K562 (cell line): ENCODE results near the gene AIFM3. TPM values are rescaled to one million over a fixed set of nuclear protein-coding genes. Genes with fewer than 3 reads are reported as not detected.
A peak's percentile ranks its signal among the peaks of the same experiment; 100 is the strongest.

Experiments used
- CHD1 ChIP-seq: fragments of 200-600 bp; sonication (generic); IDR thresholded peaks from one replicate; pipeline ENCODE4 v1.6.1; 2012; ENCODE audit warnings: mild to moderate bottlenecking, moderate library complexity, low read length, inconsistent platforms
- E2F3 ChIP-seq: fragments of 250-450 bp; sonication (Bioruptor Pico); IDR thresholded peaks from 2 replicates; pipeline ENCODE4 v1.4.0; 2020; ENCODE audit warnings: mild to moderate bottlenecking
- EP400 ChIP-seq: fragments of 450-650 bp; IDR thresholded peaks from 2 replicates; pipeline ENCODE4 v1.6.1; 2017; ENCODE audit warnings: antibody characterized with exemption, mild to moderate bottlenecking, moderate library complexity
- FUS ChIP-seq: fragments of 200-400 bp; formaldehyde crosslinking; optimal IDR thresholded peaks from 2 replicates; pipeline ENCODE3; 2017; ENCODE audit warnings: low read depth, low read length
- HMGN3 ChIP-seq: IDR thresholded peaks from 2 replicates; pipeline ENCODE4 v1.6.1; 2011; ENCODE audit warnings: borderline replicate concordance, low read depth, mild to moderate bottlenecking, mixed read lengths, low read length; ENCODE audit not compliant: insufficient read length; ENCODE audit errors: extremely low read depth
- KDM4B ChIP-seq, 2 experiments: fragments of 450-650 bp in 1 of 2; sonication (generic) in 1 of 2; IDR thresholded peaks; 2 replicates each; pipeline ENCODE4 v1.6.1; 2016 to 2017; ENCODE audit warnings: borderline replicate concordance in 2 of 2, antibody characterized with exemption in 1 of 2, low read depth in 1 of 2, mild to moderate bottlenecking in 1 of 2
- MED1 ChIP-seq: sonication (generic); formaldehyde crosslinking; IDR thresholded peaks from 2 replicates; pipeline ENCODE4 v1.8.1; 2023; ENCODE audit warnings: missing genetic modification reagents, borderline replicate concordance
- MIER1 ChIP-seq: fragments of 450-650 bp; IDR thresholded peaks from 2 replicates; pipeline ENCODE4 v1.6.1; 2016; ENCODE audit warnings: antibody characterized with exemption, mild to moderate bottlenecking, low read depth
- MXI1 ChIP-seq: IDR thresholded peaks from 2 replicates; pipeline ENCODE4 v1.6.1; 2011; ENCODE audit warnings: low read depth, mild to moderate bottlenecking, improper control_type of control experiment, low read length
- NCOA6 ChIP-seq: fragments of 450-650 bp; IDR thresholded peaks from 2 replicates; pipeline ENCODE4 v1.6.1; 2017; ENCODE audit warnings: mild to moderate bottlenecking
- PTBP1 ChIP-seq: fragments of 200-400 bp; formaldehyde crosslinking; IDR thresholded peaks from 2 replicates; pipeline ENCODE4 v1.6.1; 2017; ENCODE audit warnings: low read depth, low read length
- SAFB ChIP-seq: fragments of 200-400 bp; formaldehyde crosslinking; IDR thresholded peaks from 2 replicates; pipeline ENCODE4 v1.6.1; 2017; ENCODE audit warnings: low read depth, low read length, borderline replicate concordance
- TCF7L2 ChIP-seq: fragments of 150-350 bp; IDR thresholded peaks from 2 replicates; pipeline ENCODE4 v1.6.1; 2016; ENCODE audit warnings: low read depth, mild to moderate bottlenecking, low read length, moderate library complexity
- TFE3 ChIP-seq: fragments of 450-650 bp; formaldehyde crosslinking; IDR thresholded peaks from 2 replicates; pipeline ENCODE4 v1.4.0; 2020; ENCODE audit warnings: mild to moderate bottlenecking, mixed read lengths
- ZBTB11 ChIP-seq, 3 experiments: fragments of 200-800 bp in 1 of 3; fragments of 250-450 bp in 1 of 3; fragments of 450-650 bp in 1 of 3; sonication (Bioruptor Pico) in 1 of 3; sonication (Bioruptor generic) in 1 of 3; formaldehyde crosslinking in 1 of 3; IDR thresholded peaks; 2 replicates each; pipeline versions ENCODE4 v1.6.1 to v1.8.0; 2016 to 2022; ENCODE audit warnings: mild to moderate bottlenecking in 2 of 3, missing genetic modification characterization in 2 of 3, missing compliant biosample characterization in 1 of 3, moderate library complexity in 1 of 3
- ZNF12 ChIP-seq: sonication (generic); formaldehyde crosslinking; IDR thresholded peaks from 2 replicates; pipeline ENCODE4 v1.4.0; 2020; ENCODE audit warnings: mild to moderate bottlenecking, missing genetic modification reagents
- ZNF165 ChIP-seq: fragments of 250-450 bp; sonication (Bioruptor Pico); IDR thresholded peaks from 2 replicates; pipeline ENCODE4 v1.4.0; 2020; ENCODE audit warnings: borderline replicate concordance
- ZNF253 ChIP-seq: fragments of 250-450 bp; sonication (Bioruptor Pico); conservative IDR thresholded peaks from 2 replicates; pipeline ENCODE4 v1.6.1; 2021; ENCODE audit warnings: mild to moderate bottlenecking
- ZNF263 ChIP-seq: sonication (generic); formaldehyde crosslinking; IDR thresholded peaks from 2 replicates; pipeline ENCODE4 v1.8.0; 2022; ENCODE audit warnings: mild to moderate bottlenecking, missing genetic modification reagents, borderline replicate concordance
- ZNF311 ChIP-seq: fragments of 250-450 bp; sonication (Bioruptor Pico); IDR thresholded peaks from 2 replicates; pipeline ENCODE4 v1.4.0; 2020; ENCODE audit warnings: mild to moderate bottlenecking, moderate library complexity
- ZNF551 ChIP-seq: fragments of 250-450 bp; sonication (Bioruptor Pico); IDR thresholded peaks from 2 replicates; pipeline ENCODE4 v1.5.0; 2021; ENCODE audit warnings: mild to moderate bottlenecking, moderate library complexity
- ZNF583 ChIP-seq: fragments of 250-450 bp; sonication (Bioruptor Pico); IDR thresholded peaks from 2 replicates; pipeline ENCODE4 v1.4.0; 2020
- ZNF695 ChIP-seq: fragments of 450-650 bp; formaldehyde crosslinking; IDR thresholded peaks from 2 replicates; pipeline ENCODE4 v1.4.0; 2020; ENCODE audit warnings: mild to moderate bottlenecking, moderate library complexity
- ZNF76 ChIP-seq: fragments of 250-450 bp; sonication (Bioruptor Pico); IDR thresholded peaks from 2 replicates; pipeline ENCODE4 v1.4.0; 2020; ENCODE audit warnings: mild to moderate bottlenecking, moderate library complexity, borderline replicate concordance
- polyA plus RNA-seq, 8 experiments: library from polyadenylated mRNA; depleted of rRNA in 4 of 8; stranded (reverse) in 5 of 8; unstranded in 3 of 8; fragments of >200 nt; fragmentation: Nextera tagmentation in 2 of 8; fragmentation: Illumina TruSeq in 1 of 8; extraction: Ambion mirVana in 2 of 8; extraction: Trizol in 1 of 8; gene quantifications; 2 replicates each; pipeline versions ENCODE4 v1.2.1 to v1.2.3, GENCODE V29; 2011 to 2014; ENCODE audit warnings: inconsistent platforms in 1 of 8, missing spikeins in 1 of 8
- total RNA-seq, 7 experiments: library from RNA; depleted of rRNA in 6 of 7; stranded (reverse); fragments of >200 nt in 6 of 7; fragmentation: Illumina TruSeq in 2 of 7; extraction: Trizol in 2 of 7; gene quantifications; 2 replicates each; pipeline versions ENCODE4 v1.2.1 to v1.2.3, GENCODE V29; 2011 to 2021; ENCODE audit warnings: low replicate concordance in 1 of 7

Gene AIFM3
- total and polyA plus RNA-seq, 9 of the 15 experiments (the other 6 are each of a cell fraction or from before 2014, with no cell fraction given) = 0.03 to 0.20 (median 0.07) TPM; not detected in 1

- peak in 1 of 3 experiments; percentile 47; a peak in 2 of 6 replicates for TF ChIP-seq ZBTB11 (CRISPR knock-in tag; IDR thresholded peaks at IDR 0.05)
- no peak for TF ChIP-seq ZNF551 (CRISPR knock-in tag)
- TF ChIP-seq ZNF76 (CRISPR knock-in tag) = 0 out of 2 replicates have a peak, but pooled peaks have one; percentile 35
- no peak for TF ChIP-seq SAFB
- no peak for TF ChIP-seq ZNF311
- no peak for TF ChIP-seq HMGN3
- no peak for TF ChIP-seq KDM4B (IDR thresholded peaks at IDR 0.05; ENCODE audit: borderline replicate concordance in 2 of 2, low read depth in 1 of 2)
- no peak for TF ChIP-seq EP400
- peak; percentile 13 for TF ChIP-seq CHD1
- TF ChIP-seq ZNF253 = 0 out of 2 replicates have a peak, but pooled peaks have one; percentile 46
- TF ChIP-seq MED1 (CRISPR knock-in tag) = 0 out of 2 replicates have a peak, but pooled peaks have one; percentile 76
- no peak for TF ChIP-seq MXI1
- no peak for TF ChIP-seq ZNF165 (CRISPR knock-in tag)
- no peak for TF ChIP-seq TFE3 (CRISPR knock-in tag)
- no peak for TF ChIP-seq TCF7L2
- TF ChIP-seq ZNF583 = no peak
- 0 out of 2 replicates have a peak, but pooled peaks have one; percentile 6 for TF ChIP-seq PTBP1
- no peak for TF ChIP-seq MIER1
- TF ChIP-seq ZNF12 (CRISPR knock-in tag) = peak; percentile 56; the same call in 1 of the 2 replicates
- 0 out of 2 replicates have a peak, but pooled peaks have one; percentile 21 for TF ChIP-seq E2F3 (CRISPR knock-in tag)
- TF ChIP-seq ZNF695 = no peak
- no peak for TF ChIP-seq ZNF263 (CRISPR knock-in tag)
- TF ChIP-seq NCOA6 = no peak
- no peak for TF ChIP-seq FUS
Observed at GRCh38 chr22:20963201-20964052, 3.6 kb upstream of the AIFM3 start (continued).
